DND-41 (cell line): ENCODE results near the gene ADAMTS8.

Experiments
- CTCF ChIP-seq: IDR thresholded peaks from 2 replicates; pipeline ENCODE4 v1.5.1; 2012; ENCODE audit warnings: borderline replicate concordance, low read length, moderate library complexity, mild to moderate bottlenecking; ENCODE audit not compliant: poor library complexity, severe bottlenecking; ENCODE audit errors: extremely low read depth
- EZH2 ChIP-seq: IDR thresholded peaks from 3 replicates; pipeline ENCODE4 v1.6.1; 2012; ENCODE audit warnings: borderline replicate concordance, low read depth, mild to moderate bottlenecking, moderate library complexity, low read length, inconsistent platforms; ENCODE audit not compliant: severe bottlenecking

- TF ChIP-seq CTCF (no peak), EZH2 (no peak)
These were observed 25.1 kb downstream of the ADAMTS8 start for GRCh38 chr11:130403271-130403804.
